TTC549 (cell line): Measurements from ENCODE around the gene CTNNA3.

Experiments
- FAIRE-seq: peaks from 2 replicates; lab custom pipeline; 2012; peaks lifted over from hg19 to GRCh38; lab: Jason Lieb, UNC

The CTNNA3 gene

GRCh38 chr10:66805612-66806011 is 890.4 kb downstream of the CTNNA3 start:
- FAIRE-seq = no peak

DNA sequence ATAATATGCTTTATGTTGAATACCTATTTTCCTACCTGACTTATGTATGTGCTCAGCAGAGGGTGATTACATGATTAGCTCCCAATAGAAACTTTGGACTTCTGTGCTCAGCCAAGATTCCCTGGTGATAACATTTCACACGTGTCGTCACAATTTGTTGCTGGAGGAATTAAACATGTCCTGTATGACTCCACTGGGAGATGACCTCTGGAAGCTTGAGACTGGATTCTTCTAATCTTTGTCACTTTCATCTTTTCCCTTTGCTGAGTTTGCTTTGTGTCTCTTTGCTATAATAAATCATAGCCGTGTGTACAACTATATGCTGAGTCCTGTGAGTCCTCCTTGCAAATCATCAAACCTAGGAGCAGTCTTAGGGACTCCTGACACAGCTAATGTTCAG is 891.0 kb downstream of the CTNNA3 start:
- FAIRE-seq = no peak

- FAIRE-seq = no peak
Measured at GRCh38 chr10:66803174-66803573, 892.8 kb downstream of the CTNNA3 start.

GRCh38 chr10:66799474-66799873 is 896.5 kb downstream of the CTNNA3 start:
- no peak for FAIRE-seq

- FAIRE-seq = no peak
Measured at GRCh38 chr10:66795866-66796265, 900.1 kb downstream of the CTNNA3 start.

- FAIRE-seq = no peak
Measured at GRCh38 chr10:66792441-66792840, 903.6 kb downstream of the CTNNA3 start.

DNA sequence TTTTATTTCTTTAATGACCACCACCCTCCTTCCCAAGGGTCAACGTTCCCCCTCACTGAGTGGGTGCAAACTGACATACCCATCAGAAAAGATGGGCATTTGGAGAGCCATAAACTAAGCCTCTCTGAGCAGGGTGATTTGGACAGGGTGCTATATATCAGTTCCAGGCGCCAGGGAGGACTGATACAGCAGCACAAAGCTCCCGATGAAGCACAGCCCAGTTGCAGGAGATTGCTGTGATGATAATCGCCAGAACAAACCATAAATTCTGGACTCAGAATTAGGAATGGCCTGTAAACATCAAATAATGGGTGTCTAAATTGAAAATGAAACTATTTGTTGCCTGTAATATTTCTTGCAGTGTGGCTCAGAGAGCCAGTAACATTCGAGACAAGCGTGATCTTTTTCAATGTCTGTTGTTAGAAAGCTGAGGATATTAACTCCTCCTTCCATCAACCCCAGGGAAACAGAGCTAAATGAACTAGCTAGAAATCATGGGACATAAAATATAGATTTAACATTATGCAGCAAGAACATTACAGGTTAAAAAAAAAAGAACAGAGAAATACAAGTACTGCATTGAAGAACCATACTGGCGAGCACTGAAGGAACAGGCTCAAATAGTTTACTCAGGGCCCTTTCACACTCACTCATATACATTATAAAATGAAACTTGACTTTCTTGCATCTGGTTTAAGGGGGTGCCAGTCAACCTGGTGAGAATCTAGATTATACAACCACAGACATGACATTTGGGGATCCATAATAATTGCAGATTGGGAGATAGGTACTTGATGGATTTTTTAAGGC is 907.6 kb downstream of the CTNNA3 start:
- no peak for FAIRE-seq

DNA sequence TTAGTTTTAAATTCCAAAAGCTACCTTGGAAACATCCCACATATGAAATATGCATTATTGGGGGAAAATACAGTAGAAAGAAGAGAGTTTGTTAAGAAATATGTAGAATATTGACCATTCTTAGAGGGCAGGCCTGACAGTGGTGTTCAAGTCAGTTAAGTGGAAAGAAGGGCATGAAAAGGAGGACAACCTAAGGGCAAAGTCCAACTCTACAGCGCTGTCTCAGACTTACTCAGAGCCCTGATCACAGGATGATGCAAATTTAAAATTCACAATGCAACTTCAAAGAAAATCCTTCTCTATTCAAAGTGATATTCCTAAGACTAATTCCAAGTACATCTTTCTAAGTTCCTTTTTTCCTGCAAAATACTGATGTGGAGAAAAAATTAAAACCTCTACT is 909.3 kb downstream of the CTNNA3 start:
- FAIRE-seq = no peak

DNA sequence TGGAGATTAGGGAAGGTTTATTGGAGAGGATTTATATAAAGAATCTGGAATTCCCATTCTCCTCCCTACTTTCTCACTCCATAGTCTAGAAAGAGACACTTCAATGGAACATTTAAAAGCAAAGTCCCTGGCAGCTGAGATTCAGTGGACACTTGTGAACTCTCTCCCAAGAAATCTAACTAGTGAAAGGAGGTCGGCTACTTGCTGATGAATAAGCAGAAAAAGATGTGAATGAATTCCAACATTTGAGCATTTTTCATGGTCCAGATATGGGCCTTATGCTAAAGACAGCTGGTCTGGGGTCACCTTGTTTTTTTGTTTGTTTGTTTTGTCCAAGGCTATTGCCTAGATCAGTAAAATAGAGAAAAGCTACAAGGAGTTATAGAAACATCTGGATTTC is 911.2 kb downstream of the CTNNA3 start:
- FAIRE-seq = no peak

- FAIRE-seq = no peak
Measured at GRCh38 chr10:66783316-66783715, 912.7 kb downstream of the CTNNA3 start.

DNA sequence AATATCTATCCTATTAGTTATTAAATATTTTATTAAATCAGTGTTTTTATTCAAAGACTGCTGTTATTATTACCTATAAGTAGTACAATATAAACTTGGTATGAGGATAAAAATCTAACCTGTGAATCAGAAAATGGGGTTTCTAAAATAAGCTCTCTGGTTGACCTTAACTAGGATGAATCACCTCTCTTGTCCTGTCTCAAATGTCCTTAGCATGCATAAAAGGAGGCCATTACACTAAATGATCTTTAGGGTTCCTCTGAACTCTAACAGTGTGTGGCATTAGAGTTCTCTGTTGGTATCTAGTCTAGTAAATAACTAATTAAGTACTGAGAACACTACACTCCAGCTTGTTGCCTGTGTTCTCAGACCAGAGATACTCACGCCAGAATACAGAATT is 913.2 kb downstream of the CTNNA3 start:
- FAIRE-seq = no peak

DNA sequence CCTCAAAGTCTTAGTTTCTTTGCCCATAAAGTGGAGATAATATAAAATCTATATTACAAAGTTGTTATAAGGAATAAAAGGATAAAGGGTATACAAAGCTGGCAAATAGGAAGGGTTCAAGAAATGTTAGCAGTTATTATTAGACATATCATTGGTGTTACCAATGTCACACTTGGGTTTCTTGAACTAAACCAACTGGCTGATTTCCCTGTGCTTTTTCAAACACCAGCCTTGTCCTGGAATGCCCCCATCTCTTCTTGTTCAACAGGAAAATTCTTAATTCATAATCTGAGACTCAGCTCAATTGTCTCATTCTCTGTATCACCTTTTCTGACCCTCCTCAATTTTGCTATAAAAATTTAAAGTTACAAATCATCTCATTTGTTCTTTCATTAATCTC is 913.9 kb downstream of the CTNNA3 start:
- no peak for FAIRE-seq

GRCh38 chr10:66780796-66781195 is 915.2 kb downstream of the CTNNA3 start:
- FAIRE-seq = no peak

GRCh38 chr10:66778351-66778750 is 917.6 kb downstream of the CTNNA3 start:
- FAIRE-seq = no peak

DNA sequence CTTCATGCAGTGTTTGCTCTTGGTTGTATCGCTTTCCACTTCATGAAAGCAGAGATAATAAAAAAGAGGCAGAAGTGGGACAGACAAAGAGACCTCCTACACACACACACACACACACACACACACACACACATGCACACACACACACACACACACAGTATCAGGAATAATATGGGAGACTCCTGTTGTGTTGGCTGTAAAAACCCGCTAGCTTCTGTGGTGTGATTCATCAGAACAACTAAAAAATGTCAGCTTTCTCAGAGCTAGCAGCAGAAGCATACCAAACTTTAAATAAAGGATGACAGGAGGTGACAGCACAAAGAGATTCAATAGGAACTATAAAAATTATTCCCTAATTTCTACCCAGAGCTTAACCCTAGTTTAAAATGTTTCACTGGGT is 918.3 kb downstream of the CTNNA3 start:
- no peak for FAIRE-seq

GRCh38 chr10:66773472-66773817 is 922.5 kb downstream of the CTNNA3 start:
- FAIRE-seq = no peak

DNA sequence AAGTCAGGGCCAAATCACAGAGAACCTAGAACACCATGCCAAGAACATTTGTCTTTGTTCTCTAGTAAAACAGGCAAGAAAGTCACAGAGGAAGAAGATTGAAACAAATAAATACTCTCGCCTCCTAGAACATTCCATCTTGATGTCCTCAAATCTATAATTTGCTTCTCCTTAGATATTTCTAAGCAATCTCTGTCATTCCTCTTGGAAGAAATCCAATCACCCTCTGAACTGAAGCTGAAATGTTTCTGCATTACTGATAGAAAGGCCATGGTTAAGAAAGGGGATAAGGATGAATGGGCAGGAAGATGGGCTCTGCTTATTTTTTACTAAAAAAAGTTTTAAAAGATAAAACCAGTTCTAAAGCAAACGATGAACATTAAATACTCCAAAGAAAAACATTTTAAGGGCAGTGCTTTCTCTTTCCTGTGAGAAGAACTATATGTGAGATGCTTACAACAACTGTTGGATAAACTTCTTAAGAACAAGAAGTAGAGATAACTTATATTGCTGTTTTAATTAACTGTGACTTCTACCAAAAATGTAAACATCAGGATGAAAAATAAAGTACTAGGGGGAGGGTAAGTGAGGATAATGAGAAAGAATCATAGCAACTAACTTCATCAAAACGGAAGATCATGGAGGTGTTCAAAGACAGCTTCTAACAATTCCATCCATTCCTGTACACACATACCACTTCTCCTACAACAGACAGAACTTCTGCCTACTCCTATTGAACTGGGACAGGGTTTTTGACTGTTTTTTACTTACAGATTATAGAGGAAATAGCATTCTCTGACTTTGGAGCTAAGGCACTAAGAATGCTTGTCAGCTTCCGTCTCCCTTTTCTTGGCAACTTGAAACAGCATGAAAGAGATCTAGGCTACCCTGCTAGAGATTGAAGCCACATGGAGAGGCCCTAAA is 923.2 kb downstream of the CTNNA3 start:
- FAIRE-seq = no peak

DNA sequence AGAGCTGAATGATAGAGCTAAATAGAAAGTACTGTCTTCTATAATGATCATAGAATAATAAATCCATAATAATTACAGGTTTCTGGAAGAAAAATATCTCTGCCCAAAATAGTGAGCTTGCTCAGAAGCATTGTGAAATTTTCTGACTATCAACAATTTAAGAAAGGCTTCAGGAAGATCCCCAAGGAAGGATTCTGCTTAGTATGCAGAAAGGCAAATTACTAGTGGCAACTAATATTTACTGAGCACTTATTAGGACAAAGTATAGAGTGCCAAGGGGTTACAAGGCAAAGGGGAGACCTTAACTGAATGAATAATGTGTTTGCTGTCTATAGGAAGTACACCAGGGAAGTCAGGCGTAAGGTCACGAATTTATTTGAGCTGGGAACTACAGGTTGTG is 928.3 kb downstream of the CTNNA3 start:
- no peak for FAIRE-seq

- no peak for FAIRE-seq
Measured at GRCh38 chr10:66762218-66762729, 933.7 kb downstream of the CTNNA3 start.

DNA sequence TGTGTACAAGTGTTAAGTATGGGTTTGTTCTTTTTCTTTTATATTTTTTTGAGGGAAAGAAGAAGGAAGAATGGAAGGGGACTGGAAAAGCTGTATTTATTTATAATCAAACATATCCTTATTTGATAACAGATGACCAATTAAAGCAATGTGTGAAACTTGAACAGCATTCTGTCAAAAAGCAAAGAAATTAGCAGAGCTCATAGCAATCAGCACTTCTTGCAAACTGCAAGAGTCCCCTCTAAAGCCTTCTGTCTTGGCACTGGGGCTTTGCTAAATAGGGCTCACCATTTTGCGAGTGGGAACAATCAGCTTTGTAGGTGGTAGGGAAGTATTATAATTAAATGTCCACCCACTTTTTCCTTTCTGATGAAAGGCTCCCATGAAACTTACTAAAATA is 935.1 kb downstream of the CTNNA3 start:
- FAIRE-seq = no peak

- no peak for FAIRE-seq
Measured at GRCh38 chr10:66755474-66755873, 940.5 kb downstream of the CTNNA3 start.

DNA sequence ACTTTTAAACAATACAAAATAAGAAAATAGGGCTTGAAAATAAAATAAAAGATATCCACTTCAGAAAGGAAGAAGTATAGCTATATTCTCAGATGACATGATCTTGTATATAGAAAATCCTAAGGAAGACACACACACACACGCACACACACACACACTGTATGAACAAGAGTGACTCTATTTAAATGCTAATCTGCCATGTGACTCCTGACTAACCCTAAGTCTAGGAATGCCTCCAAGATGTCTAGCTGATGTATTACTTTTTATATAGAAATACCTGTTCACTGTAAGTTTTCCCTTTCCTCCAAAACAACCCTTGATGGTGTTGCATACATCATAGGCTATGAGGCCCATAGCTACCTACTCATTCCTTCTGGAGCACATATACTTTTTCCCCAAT is 943.3 kb downstream of the CTNNA3 start:
- no peak for FAIRE-seq

DNA sequence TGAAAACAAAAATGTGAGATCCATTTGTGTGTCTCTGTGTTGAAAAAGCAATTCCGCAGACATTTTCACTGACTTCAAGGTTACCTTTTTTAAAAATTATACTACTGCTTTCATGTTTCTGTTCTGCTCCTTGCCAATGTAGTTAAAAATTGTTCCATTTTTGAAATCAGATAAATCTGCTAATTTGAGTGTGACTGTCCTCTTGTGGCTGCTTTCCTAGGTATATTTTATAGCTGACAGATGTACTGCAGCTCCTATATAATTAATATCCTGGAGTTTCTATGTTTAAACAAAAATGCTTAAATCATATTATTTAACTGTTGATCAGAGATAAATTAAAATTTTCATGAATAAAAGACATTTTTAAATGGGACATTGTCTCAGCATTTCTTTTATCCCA is 947.8 kb downstream of the CTNNA3 start:
- no peak for FAIRE-seq
